Mammary epithelial cell (primary cell): ENCODE measurements around the gene IRS2.

Experiments
- CTCF ChIP-seq, 2 donors: IDR thresholded peaks in 1 of 2; conservative IDR thresholded peaks in 1 of 2; 2 replicates each; pipeline ENCODE4 v1.5.1; 2011 to 2012; ENCODE audit warnings: inconsistent platforms in 2 of 2, low read length in 2 of 2, mild to moderate bottlenecking in 2 of 2, control low read depth in 1 of 2, low read depth in 1 of 2; ENCODE audit not compliant: insufficient read depth in 1 of 2; ENCODE audit errors: extremely low read depth in 1 of 2
- EZH2 ChIP-seq: IDR thresholded peaks from 2 replicates; pipeline ENCODE4 v1.6.1; 2012; ENCODE audit warnings: low read length, inconsistent platforms, borderline replicate concordance

GRCh38 chr13:109803825-109804224, 17.4 kb upstream of the IRS2 start:
- TF ChIP-seq CTCF (conservative IDR thresholded peaks at IDR 0.05 in 1 of 2, IDR thresholded peaks at IDR 0.05 in 1 of 2; ENCODE audit: extremely low read depth in 1 of 2, insufficient read depth in 1 of 2, low read depth in 1 of 2, low read length in 2 of 2), result no peak
- no peak for TF ChIP-seq EZH2
